GM23338 (cell line): ENCODE data around the gene PPP1R9A. TPM values are rescaled to one million over a fixed set of nuclear protein-coding genes. Genes with fewer than 3 reads are reported as not detected.

Experiments
- ATAC-seq: fragments of 200-7000 bp; cut with Tn5 transposase; 3 replicates; pipeline ENCODE4 v1.9.1; 2020
- DNase-seq: peaks from one replicate; pipeline ENCODE4 v3.0.0-alpha.2; 2015; ENCODE audit warnings: low spot score
- H2AFZ ChIP-seq: fragments of 200-600 bp; sonication (generic); 2 replicates; pipeline ENCODE4 v1.8.0; 2016; ENCODE audit warnings: antibody characterized with exemption, mild to moderate bottlenecking, moderate library complexity
- H3F3A ChIP-seq: fragments of 200-600 bp; sonication (generic); replicated peaks from 2 replicates; pipeline ENCODE4 v1.8.0; 2017; ENCODE audit warnings: antibody characterized with exemption, mixed run types, low read depth
- H3K27ac ChIP-seq: fragments of 200-600 bp; sonication (generic); 2 replicates; pipeline ENCODE4 v1.6.1; 2016; ENCODE audit warnings: low read depth
- H3K27me3 ChIP-seq: fragments of 200-600 bp; sonication (generic); 2 replicates; pipeline ENCODE4 v1.8.0; 2016; ENCODE audit warnings: mild to moderate bottlenecking, mixed run types, moderate library complexity; ENCODE audit not compliant: insufficient read depth
- H3K36me3 ChIP-seq: fragments of 200-600 bp; sonication (generic); 2 replicates; pipeline ENCODE4 v1.8.0; 2016; ENCODE audit warnings: mild to moderate bottlenecking; ENCODE audit not compliant: insufficient read depth
- H3K4me1 ChIP-seq: fragments of 200-600 bp; sonication (generic); 2 replicates; pipeline ENCODE4 v1.8.0; 2016; ENCODE audit warnings: mild to moderate bottlenecking, moderate library complexity; ENCODE audit not compliant: insufficient read depth
- H3K4me2 ChIP-seq: fragments of 200-600 bp; sonication (generic); 2 replicates; pipeline ENCODE4 v1.7.1; 2017; ENCODE audit warnings: mixed run types
- H3K4me3 ChIP-seq: fragments of 200-600 bp; sonication (generic); 2 replicates; pipeline ENCODE4 v1.6.1; 2016; ENCODE audit warnings: mixed run types
- H3K79me2 ChIP-seq: fragments of 200-600 bp; sonication (generic); replicated peaks from 2 replicates; pipeline ENCODE4 v1.8.0; 2017; ENCODE audit warnings: mild to moderate bottlenecking; ENCODE audit not compliant: insufficient read depth
- H3K9me2 ChIP-seq: fragments of 200-600 bp; sonication (generic); 2 replicates; pipeline ENCODE4 v1.8.0; 2017; ENCODE audit not compliant: insufficient read depth
- H4K20me1 ChIP-seq: fragments of 200-600 bp; sonication (generic); replicated peaks from 2 replicates; pipeline ENCODE4 v1.8.0; 2017; ENCODE audit warnings: mild to moderate bottlenecking; ENCODE audit not compliant: insufficient read depth
- H3K27ac Mint-ChIP-seq: 2 replicates; pipeline ENCODE4 v1.8.0; 2020; ENCODE audit warnings: inconsistent platforms, mild to moderate bottlenecking, moderate library complexity, mixed read lengths
- H3K27me3 Mint-ChIP-seq: 3 replicates; pipeline ENCODE4 v1.8.0; 2022; ENCODE audit warnings: low read depth, mild to moderate bottlenecking, moderate library complexity, mixed read lengths, inconsistent platforms; ENCODE audit not compliant: insufficient read depth, poor library complexity
- H3K36me3 Mint-ChIP-seq: 3 replicates; pipeline ENCODE4 v1.8.0; 2021; ENCODE audit warnings: low read depth, mild to moderate bottlenecking, inconsistent platforms, moderate library complexity, mixed read lengths
- H3K4me1 Mint-ChIP-seq: 3 replicates; pipeline ENCODE4 v1.8.0; 2020; ENCODE audit warnings: mild to moderate bottlenecking, inconsistent platforms, mixed read lengths
- H3K4me3 Mint-ChIP-seq: 3 replicates; pipeline ENCODE4 v1.8.0; 2021; ENCODE audit warnings: moderate library complexity, mild to moderate bottlenecking, inconsistent platforms, mixed read lengths
- H3K9me3 Mint-ChIP-seq: 3 replicates; pipeline ENCODE4 v1.8.0; 2020; ENCODE audit warnings: moderate library complexity, mild to moderate bottlenecking, inconsistent platforms, mixed read lengths
- CREB1 ChIP-seq: fragments of 250-450 bp; sonication (Bioruptor Pico); IDR thresholded peaks from 2 replicates; pipeline ENCODE4 v1.5.0; 2020; ENCODE audit warnings: low read depth, mild to moderate bottlenecking, moderate library complexity
- NANOG ChIP-seq: IDR thresholded peaks from 2 replicates; pipeline ENCODE4 v1.6.1; 2016; ENCODE audit warnings: antibody characterized with exemption, borderline replicate concordance
- STAT1 ChIP-seq: IDR thresholded peaks from one replicate; pipeline ENCODE4 v1.6.1; 2016; ENCODE audit warnings: antibody characterized with exemption; ENCODE audit not compliant: unreplicated experiment
- ZNF114 ChIP-seq: fragments of 250-450 bp; sonication (Bioruptor Pico); IDR thresholded peaks from 2 replicates; pipeline ENCODE4 v1.5.0; 2020; ENCODE audit warnings: mild to moderate bottlenecking, moderate library complexity
- polyA plus RNA-seq: library from polyadenylated mRNA; unstranded; fragments of >200 nt; fragmentation: Nextera tagmentation; extraction: Ambion mirVana; gene quantifications from 2 replicates; pipeline ENCODE4 v1.2.1, GENCODE V29; 2016
- total RNA-seq: library from RNA; depleted of rRNA; stranded (reverse); fragments of >200 nt; shearing (Covaris generic); gene quantifications from 2 replicates; pipeline ENCODE4 v1.2.3, GENCODE V29; 2014
- TF ChIP-seq, protein P1 (sequence below): fragments of 250-450 bp; sonication (Bioruptor Pico); IDR thresholded peaks from 2 replicates; pipeline ENCODE4 v1.5.0; 2020; ENCODE audit warnings: mild to moderate bottlenecking, moderate library complexity

PPP1R9A gene
- total and polyA plus RNA-seq, 2 experiments from 2014 or later: 10.6 to 31.8 TPM

DNA sequence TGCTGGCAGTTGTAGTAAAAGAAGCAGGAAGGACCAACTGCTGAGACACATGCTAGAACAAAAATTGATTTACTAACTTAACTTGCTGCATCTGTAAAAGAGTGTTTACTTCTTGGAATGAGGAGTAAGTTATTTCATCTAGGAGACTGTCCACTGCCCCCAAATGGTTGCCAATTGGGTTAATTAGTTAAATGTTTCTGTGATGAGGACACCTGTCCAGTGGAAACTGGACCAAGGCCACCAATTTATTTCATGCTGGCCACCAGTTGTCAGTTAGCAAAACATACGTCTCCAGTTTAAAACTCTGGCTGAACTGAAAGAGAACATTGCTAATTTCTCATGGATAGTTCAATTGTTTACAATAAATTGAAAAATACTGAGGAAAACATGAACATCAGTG, 191.7 kb downstream of the PPP1R9A start (continued):
- TF ChIP-seq, protein P1, sequence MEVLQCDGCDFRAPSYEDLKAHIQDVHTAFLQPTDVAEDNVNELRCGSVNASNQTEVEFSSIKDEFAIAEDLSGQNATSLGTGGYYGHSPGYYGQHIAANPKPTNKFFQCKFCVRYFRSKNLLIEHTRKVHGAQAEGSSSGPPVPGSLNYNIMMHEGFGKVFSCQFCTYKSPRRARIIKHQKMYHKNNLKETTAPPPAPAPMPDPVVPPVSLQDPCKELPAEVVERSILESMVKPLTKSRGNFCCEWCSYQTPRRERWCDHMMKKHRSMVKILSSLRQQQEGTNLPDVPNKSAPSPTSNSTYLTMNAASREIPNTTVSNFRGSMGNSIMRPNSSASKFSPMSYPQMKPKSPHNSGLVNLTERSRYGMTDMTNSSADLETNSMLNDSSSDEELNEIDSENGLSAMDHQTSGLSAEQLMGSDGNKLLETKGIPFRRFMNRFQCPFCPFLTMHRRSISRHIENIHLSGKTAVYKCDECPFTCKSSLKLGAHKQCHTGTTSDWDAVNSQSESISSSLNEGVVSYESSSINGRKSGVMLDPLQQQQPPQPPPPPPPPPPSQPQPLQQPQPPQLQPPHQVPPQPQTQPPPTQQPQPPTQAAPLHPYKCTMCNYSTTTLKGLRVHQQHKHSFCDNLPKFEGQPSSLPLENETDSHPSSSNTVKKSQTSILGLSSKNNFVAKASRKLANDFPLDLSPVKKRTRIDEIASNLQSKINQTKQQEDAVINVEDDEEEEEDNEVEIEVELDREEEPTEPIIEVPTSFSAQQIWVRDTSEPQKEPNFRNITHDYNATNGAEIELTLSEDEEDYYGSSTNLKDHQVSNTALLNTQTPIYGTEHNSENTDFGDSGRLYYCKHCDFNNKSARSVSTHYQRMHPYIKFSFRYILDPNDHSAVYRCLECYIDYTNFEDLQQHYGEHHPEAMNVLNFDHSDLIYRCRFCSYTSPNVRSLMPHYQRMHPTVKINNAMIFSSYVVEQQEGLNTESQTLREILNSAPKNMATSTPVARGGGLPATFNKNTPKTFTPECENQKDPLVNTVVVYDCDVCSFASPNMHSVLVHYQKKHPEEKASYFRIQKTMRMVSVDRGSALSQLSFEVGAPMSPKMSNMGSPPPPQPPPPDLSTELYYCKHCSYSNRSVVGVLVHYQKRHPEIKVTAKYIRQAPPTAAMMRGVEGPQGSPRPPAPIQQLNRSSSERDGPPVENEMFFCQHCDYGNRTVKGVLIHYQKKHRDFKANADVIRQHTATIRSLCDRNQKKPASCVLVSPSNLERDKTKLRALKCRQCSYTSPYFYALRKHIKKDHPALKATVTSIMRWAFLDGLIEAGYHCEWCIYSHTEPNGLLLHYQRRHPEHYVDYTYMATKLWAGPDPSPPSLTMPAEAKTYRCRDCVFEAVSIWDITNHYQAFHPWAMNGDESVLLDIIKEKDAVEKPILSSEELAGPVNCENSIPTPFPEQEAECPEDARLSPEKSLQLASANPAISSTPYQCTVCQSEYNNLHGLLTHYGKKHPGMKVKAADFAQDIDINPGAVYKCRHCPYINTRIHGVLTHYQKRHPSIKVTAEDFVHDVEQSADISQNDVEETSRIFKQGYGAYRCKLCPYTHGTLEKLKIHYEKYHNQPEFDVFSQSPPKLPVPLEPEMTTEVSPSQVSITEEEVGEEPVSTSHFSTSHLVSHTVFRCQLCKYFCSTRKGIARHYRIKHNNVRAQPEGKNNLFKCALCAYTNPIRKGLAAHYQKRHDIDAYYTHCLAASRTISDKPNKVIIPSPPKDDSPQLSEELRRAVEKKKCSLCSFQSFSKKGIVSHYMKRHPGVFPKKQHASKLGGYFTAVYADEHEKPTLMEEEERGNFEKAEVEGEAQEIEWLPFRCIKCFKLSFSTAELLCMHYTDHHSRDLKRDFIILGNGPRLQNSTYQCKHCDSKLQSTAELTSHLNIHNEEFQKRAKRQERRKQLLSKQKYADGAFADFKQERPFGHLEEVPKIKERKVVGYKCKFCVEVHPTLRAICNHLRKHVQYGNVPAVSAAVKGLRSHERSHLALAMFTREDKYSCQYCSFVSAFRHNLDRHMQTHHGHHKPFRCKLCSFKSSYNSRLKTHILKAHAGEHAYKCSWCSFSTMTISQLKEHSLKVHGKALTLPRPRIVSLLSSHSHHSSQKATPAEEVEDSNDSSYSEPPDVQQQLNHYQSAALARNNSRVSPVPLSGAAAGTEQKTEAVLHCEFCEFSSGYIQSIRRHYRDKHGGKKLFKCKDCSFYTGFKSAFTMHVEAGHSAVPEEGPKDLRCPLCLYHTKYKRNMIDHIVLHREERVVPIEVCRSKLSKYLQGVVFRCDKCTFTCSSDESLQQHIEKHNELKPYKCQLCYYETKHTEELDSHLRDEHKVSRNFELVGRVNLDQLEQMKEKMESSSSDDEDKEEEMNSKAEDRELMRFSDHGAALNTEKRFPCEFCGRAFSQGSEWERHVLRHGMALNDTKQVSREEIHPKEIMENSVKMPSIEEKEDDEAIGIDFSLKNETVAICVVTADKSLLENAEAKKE: no peak
- no peak for TF ChIP-seq NANOG
- TF ChIP-seq STAT1: no peak

DNA sequence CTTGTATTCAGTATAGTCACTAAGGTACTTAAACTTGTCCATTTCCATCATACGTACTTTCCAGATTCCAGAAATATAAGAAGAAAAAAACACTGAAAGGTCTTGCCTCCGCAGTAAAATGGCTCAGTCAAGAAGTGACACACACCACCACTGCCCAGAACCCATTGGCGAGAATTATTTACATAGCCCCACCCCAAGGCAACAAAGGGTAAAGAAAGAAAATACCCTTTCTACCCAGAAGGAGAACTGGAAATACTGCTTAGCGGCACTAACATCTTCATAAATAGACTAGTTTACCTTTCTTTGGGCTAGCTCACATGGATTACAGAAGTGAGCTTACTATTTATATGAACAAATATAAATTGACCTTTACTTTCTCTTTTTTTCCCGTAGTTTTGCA, 194.0 kb downstream of the PPP1R9A start:
- Mint-ChIP-seq H3K27me3 (peaks cover 2% of the 10 kb centered on the region), H3K4me1 (peaks cover 20% of the 10 kb centered on the region; the same call in 2 of the 3 replicates), H3K27ac (no peak overlapping the region; the same call in 1 of the 2 replicates), H3K36me3 (peaks cover 4% of the 10 kb centered on the region; the same call in 1 of the 3 replicates), H3K4me3 (no peak overlapping the region), H3K9me3 (no peaks in the 10 kb centered on the region)
- Histone ChIP-seq H3K27ac (no peak overlapping the region), H3K9me2 (no peaks in the 10 kb centered on the region), H4K20me1 (no peaks in the 10 kb centered on the region; the same call in 1 of the 2 replicates), H2AFZ (no peak overlapping the region), H3F3A (no peaks in the 10 kb centered on the region), H3K36me3 (no peaks in the 10 kb centered on the region), H3K27me3 (no peaks in the 10 kb centered on the region), H3K4me1 (peaks cover 4% of the 10 kb centered on the region; the same call in 1 of the 2 replicates), H3K4me3 (no peak overlapping the region), H3K79me2 (no peaks in the 10 kb centered on the region), H3K4me2 (no peak overlapping the region)
- ATAC-seq: no peak; the same call in 2 of the 3 replicates
- peak; percentile 26 for DNase-seq
- TF ChIP-seq ZNF114 (CRISPR knock-in tag): no peak

DNA sequence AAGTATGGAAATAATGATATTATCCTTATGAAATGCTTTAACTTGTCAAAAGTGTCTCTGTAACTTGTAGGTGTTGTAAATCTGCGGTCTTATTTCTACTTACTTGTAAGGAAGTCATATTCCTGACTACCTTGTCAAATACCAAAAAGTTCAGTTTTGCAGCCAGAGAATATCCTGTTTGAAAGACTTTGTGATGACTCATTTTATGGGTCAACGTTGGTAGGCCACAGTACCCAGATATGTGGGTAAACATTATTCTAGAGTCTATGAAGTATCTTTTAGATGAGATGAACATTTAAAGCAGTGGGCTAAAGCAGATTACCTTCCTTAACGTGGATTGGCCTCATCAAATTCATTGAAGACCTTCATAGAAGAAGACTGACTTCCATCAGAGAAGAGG, 195.3 kb downstream of the PPP1R9A start:
- Mint-ChIP-seq H3K27ac (no peak overlapping the region), H3K9me3 (no peaks in the 10 kb centered on the region), H3K4me3 (no peak overlapping the region), H3K36me3 (peaks cover 4% of the 10 kb centered on the region; the same call in 1 of the 3 replicates), H3K4me1 (peaks cover 16% of the 10 kb centered on the region; the same call in 2 of the 3 replicates), H3K27me3 (peaks cover 2% of the 10 kb centered on the region)
- Histone ChIP-seq H3K27ac (no peak overlapping the region), H4K20me1 (no peaks in the 10 kb centered on the region; the same call in 1 of the 2 replicates), H3K27me3 (no peaks in the 10 kb centered on the region), H3K4me1 (peaks cover 4% of the 10 kb centered on the region; the same call in 1 of the 2 replicates), H2AFZ (no peak overlapping the region), H3K9me2 (no peaks in the 10 kb centered on the region), H3K4me3 (no peak overlapping the region), H3F3A (no peaks in the 10 kb centered on the region), H3K36me3 (no peaks in the 10 kb centered on the region), H3K4me2 (no peak overlapping the region), H3K79me2 (no peaks in the 10 kb centered on the region; the same call in 1 of the 2 replicates)
- no peak for DNase-seq
- ATAC-seq: no peak
- TF ChIP-seq, protein P1: no peak
- no peak for TF ChIP-seq CREB1 (CRISPR knock-in tag)
